ENCODE results near the gene TLR1.
"Not testable (repeated sequence)": the region's sequence is repeated elsewhere in the genome, so short reads cannot be mapped to it uniquely, and the experiment has no call there.

Gene TLR1

GRCh38 chr4:38806251-38806650, 1.7 kb upstream of the TLR1 start:
- not testable (repeated sequence) for DNase-seq

- peak; percentile 96 for DNase-seq
Measured at GRCh38 chr4:38805530-38806145, 1.0 kb upstream of the TLR1 start.

GRCh38 chr4:38803833-38804653, 548 bp downstream of the TLR1 start:
- DNase-seq, result peak; percentile 73

GRCh38 chr4:38802561-38803355, 1.8 kb downstream of the TLR1 start:
- no peak for DNase-seq

GRCh38 chr4:38800961-38801450, 3.6 kb downstream of the TLR1 start:
- DNase-seq, result peak; percentile 28

- DNase-seq, result no peak
Measured at GRCh38 chr4:38800366-38800765, 4.2 kb downstream of the TLR1 start.

- no peak for DNase-seq
Measured at GRCh38 chr4:38795087-38795486, 9.5 kb downstream of the TLR1 start.

DNA sequence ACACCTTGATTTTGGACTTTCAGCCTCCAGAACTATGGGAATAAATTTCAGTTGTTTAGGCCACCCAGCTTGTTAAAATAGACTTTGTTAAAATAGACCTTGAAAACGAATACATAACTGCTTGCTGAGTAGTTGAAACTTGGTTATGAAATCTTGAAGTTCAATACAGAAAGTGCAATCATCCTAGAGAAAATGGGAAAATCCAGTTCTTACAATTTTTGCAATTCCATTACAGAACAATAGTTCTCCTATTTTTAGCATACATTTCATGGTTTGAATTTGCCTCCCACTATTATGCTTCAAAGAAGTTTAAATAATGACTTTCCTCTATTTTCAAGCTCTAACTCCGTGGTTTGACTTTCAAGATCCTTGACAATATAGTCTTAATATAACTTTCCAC, 10.5 kb downstream of the TLR1 start:
- peak; percentile 90 for DNase-seq

- DNase-seq, result peak; percentile 83
Measured at GRCh38 chr4:38791010-38791409, 13.6 kb downstream of the TLR1 start.

GRCh38 chr4:38788317-38788716, 16.3 kb downstream of the TLR1 start:
- DNase-seq, result peak; percentile 26

- peak; percentile 27 for DNase-seq
Measured at GRCh38 chr4:38787693-38788092, 16.9 kb downstream of the TLR1 start.

DNA sequence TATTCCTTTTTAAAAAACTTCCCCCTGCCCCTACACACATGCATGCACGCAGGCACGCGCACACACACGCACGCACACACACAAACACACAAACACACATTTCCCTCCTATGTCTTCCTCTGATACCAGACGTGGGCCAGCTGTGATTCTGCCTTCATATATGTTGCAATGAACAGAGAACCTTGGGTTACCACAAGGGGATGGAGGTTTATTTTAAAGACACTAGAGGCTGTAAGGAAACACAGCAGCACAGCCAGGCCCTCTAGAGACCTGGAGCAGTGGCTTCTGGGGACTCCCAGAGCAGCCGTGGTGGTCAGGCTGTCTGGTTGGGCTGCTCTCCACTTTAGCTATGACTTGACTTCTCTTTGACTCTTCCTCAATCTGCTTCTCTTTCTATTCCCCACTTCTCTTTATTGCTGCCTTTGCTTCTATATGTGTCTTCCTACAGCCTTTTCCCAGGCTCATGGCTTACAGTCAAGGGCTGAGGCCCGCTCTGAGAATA, 18.6 kb downstream of the TLR1 start:
- peak; percentile 96 for DNase-seq

- peak; percentile 90 for DNase-seq
Measured at GRCh38 chr4:38785041-38785790, 19.4 kb downstream of the TLR1 start.

- no peak for DNase-seq
Measured at GRCh38 chr4:38784141-38784540, 20.4 kb downstream of the TLR1 start.

DNA sequence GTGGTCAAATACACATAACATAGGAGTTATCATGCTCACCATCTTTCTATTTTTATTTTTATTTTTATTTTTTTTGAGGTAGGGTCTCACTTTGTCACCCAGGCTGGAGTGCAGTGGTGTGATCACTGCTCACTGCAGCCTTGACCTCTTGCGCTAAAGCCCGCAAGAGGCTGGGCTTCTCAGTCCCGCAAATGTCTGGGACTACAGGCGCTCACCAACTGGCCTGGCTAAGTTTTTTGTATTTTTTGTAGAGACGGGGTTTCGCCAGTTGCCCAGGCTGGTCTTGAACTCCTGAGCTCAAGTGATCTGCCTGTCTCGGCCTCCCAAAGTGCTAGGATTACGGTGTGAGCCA, 21.5 kb downstream of the TLR1 start:
- no peak for DNase-seq

DNA sequence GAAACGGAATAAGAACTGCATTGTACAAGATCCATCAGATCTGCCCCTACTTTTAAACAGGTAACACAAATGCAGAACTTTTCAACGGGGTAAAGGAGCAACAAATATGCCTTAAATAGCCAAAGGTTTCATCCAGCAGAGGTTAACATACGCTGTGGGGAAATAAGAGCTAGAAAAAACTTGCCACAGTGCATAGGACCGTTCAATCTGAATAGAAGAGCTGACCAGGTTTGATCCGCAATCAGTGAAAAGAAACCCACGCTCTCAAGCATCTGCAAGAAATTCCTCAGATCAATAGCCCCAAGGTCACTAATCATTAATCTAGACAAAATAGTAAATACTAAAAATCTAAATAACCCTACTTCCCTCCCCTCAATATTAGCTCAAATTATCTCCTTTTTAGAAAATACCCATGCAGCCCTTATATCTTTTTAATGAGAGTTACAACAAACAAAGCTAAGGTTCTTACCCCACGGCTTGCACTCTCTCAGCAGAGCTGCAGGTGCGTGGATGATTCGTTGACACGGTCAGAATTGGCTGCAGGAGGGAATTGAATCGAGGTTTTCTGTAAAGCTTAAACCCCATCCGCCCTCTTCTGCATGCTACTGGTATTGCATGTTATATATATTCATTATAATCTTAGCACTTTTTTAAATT, 22.0 kb downstream of the TLR1 start, which contains the start of gene TLR10:
Gene TLR10 (minus strand): TSS at position 539 of the 657 bp plus-strand sequence. CDS start 7,400 bp downstream, outside the sequence.
- DNase-seq, result peak; percentile 62

- no peak for DNase-seq
Measured at GRCh38 chr4:38781854-38782261, 22.7 kb downstream of the TLR1 start.

DNA sequence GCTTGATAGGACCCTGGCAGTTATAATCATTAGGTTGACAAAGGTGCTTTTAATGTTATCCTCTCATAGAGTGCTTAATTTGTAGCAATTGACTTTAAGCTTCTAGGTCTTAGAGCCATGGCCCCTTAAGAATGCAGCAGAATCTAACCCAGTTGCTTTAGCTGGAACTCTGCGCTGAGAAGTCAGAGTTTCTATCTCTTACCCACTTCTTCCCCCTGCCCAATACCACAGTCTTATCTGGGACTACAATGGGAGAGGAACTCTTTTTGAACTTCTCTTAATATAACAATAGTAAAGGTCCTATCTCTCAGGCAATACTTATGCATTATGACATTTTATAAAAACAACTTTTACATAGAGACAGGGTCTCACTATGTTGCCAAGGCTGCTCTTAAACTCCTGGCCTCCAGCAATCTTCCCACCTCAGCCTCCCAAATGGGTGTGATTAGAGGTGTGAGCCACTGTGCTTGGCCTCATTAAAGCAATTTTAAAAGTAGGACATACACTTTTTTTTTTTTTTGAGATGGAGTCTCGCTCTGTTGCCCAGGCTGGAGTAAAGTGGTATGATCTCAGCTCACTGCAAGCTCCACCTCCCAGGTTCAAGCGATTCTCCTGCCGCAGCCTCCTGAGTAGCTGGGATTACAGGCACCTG, 23.6 kb downstream of the TLR1 start:
- DNase-seq, result no peak

GRCh38 chr4:38779790-38780189, 24.8 kb downstream of the TLR1 start:
- DNase-seq, result no peak

GRCh38 chr4:38777925-38778324, 26.7 kb downstream of the TLR1 start:
- not testable (repeated sequence) for DNase-seq

GRCh38 chr4:38775326-38775725, 29.3 kb downstream of the TLR1 start:
- peak; percentile 78 for DNase-seq
